Measurements from ENCODE around the gene LRCH3.
A peak's percentile ranks its signal among the peaks of the same experiment; 100 is the strongest.

Gene LRCH3

DNA sequence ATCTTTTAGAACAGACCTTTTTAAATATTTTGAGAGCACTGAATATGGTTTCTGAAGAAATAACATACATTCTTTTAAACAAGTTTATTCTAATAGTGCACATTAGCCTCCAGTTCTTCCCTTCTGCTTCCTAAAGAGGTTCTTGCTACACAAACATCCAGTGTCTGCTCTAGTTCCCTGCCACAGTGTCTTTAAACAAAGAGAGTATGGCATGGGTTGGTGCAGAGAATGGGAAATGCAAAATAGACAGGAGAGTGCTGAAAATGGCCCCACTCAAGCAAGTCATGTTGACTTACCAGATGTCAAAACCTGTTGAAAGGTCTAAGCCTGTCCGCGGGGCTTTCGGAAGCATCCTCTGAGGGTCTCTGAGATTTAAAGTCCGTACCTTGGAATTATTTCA is 86.8 kb downstream of the LRCH3 start:
- DNase-seq (ENCODE audit: low read depth), result no peak
- TF ChIP-seq, protein P1, sequence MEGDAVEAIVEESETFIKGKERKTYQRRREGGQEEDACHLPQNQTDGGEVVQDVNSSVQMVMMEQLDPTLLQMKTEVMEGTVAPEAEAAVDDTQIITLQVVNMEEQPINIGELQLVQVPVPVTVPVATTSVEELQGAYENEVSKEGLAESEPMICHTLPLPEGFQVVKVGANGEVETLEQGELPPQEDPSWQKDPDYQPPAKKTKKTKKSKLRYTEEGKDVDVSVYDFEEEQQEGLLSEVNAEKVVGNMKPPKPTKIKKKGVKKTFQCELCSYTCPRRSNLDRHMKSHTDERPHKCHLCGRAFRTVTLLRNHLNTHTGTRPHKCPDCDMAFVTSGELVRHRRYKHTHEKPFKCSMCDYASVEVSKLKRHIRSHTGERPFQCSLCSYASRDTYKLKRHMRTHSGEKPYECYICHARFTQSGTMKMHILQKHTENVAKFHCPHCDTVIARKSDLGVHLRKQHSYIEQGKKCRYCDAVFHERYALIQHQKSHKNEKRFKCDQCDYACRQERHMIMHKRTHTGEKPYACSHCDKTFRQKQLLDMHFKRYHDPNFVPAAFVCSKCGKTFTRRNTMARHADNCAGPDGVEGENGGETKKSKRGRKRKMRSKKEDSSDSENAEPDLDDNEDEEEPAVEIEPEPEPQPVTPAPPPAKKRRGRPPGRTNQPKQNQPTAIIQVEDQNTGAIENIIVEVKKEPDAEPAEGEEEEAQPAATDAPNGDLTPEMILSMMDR (IDR thresholded peaks at IDR 0.05; ENCODE audit: low read depth, low read length), result no peak
- TF ChIP-seq, protein P2, sequence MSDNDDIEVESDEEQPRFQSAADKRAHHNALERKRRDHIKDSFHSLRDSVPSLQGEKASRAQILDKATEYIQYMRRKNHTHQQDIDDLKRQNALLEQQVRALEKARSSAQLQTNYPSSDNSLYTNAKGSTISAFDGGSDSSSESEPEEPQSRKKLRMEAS (IDR thresholded peaks at IDR 0.05; ENCODE audit: low read depth, low read length), result no peak
- TF ChIP-seq MYC (IDR thresholded peaks at IDR 0.05; ENCODE audit: low read depth, low read length), result no peak
- TF ChIP-seq POLR2A (IDR thresholded peaks at IDR 0.05; ENCODE audit: extremely low read depth, insufficient read length), result no peak
- H3K4me3 ChIP-seq (ENCODE audit: low read depth, low read length), result no peak overlapping the region

DNA sequence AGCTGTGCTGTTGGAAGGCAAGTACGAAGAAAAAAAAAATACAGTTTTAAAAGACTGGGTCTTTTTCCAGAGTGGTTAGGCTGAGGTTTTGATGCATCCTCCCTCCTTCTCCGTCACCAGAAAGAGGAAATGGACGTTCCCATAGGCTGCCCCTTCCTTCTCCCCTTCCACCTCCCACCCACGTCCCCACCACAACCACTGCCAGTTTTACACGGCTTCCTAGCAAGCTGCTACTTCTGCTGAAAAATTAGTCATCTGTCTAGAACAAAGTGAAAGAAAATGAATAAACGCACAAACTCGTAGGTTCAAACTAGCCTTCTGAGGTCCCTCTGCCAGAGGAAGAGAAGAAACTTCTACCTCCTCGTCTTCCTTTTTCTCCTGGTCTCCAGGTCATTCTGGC is 87.4 kb downstream of the LRCH3 start:
- no peak overlapping the region for H3K4me3 ChIP-seq (ENCODE audit: low read depth, low read length)
- TF ChIP-seq, protein P1 (IDR thresholded peaks at IDR 0.05; ENCODE audit: low read depth, low read length), result no peak
- TF ChIP-seq, protein P2 (IDR thresholded peaks at IDR 0.05; ENCODE audit: low read depth, low read length), result no peak
- no peak for TF ChIP-seq POLR2A (IDR thresholded peaks at IDR 0.05; ENCODE audit: extremely low read depth, insufficient read length)
- no peak for TF ChIP-seq MYC (IDR thresholded peaks at IDR 0.05; ENCODE audit: low read depth, low read length)

DNA sequence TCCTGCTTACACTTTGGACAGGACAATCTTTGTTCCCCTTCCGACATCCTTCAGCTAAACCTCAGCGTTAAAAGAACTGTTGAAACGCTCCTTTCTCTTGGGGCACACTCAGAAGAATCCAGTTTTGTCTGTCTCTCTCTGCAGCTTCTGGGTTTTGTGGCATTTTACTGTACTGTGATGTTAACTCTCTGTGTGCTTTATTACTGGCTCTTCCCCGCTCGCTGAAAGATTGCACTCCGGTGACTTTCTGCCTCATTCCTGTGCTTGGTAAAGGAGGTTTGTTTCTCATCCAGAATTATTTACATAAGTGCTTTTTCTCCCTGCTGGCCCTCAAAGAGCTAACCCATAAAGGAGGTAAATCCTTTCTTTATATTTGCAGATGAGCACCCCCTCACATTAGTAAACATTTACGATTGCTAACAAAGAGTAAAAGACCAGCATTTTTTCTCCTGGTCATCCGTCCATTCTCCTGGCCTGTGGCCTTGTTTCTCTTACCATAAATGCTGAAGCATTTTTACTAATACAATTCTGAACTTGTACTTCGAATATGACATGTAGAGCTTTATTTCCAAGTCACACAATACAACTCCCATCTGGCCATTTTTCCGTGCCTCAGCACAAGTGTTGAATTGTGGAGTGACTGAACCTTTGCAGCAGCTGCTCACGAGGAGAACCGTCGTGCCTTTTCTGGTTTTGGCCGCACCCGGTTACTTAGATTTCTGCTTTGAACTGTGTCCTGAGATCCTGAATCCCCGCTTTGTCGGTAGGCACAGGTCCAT is 89.6 kb downstream of the LRCH3 start:
- no peak overlapping the region for H3K4me3 ChIP-seq (ENCODE audit: low read depth, low read length)
- no peak for TF ChIP-seq POLR2A (IDR thresholded peaks at IDR 0.05; ENCODE audit: extremely low read depth, insufficient read length)
- TF ChIP-seq, protein P2 (IDR thresholded peaks at IDR 0.05; ENCODE audit: low read depth, low read length), result no peak
- TF ChIP-seq MYC (IDR thresholded peaks at IDR 0.05; ENCODE audit: low read depth, low read length), result no peak
- TF ChIP-seq, protein P1 (IDR thresholded peaks at IDR 0.05; ENCODE audit: low read depth, low read length), result no peak
- DNase-seq (ENCODE audit: low read depth), result no peak

More for the DNA sequence above, 87.4 kb downstream of the LRCH3 start:
- DNase-seq (ENCODE audit: low read depth), result peak; percentile 90

DNA sequence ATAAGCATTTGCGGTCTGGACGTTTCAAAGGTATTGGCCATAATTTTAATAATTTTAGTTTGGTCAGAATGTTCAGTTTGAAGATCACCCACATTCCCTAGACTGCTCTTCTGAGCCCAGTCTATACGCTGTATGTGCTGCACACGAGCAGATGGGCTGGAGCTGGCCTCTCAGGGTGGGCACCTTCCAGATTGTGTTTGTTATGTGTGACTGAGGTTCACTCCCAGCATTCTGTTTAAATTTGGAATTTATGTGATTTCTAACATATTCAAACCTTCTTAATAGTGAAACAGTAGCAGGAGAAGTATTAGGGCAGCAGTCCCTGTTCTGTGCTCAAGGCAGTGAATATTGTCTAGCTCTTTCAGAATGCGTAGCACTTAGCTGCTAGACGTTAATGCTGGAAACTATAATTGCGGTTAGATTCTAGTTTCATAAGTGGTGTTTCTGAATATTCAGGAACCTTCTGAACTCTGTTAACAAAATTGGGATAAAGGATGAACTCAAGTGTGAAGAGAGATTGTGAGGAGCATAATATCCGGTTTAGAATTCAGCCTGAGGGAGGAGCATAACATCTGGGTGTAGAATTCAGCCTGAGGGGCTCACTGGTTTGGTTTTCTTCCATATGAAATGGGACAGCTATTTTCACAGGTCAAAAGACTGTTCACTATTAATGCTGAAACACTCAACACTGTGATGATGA is 90.4 kb downstream of the LRCH3 start:
- no peak overlapping the region for H3K4me3 ChIP-seq (ENCODE audit: low read depth, low read length)
- no peak for DNase-seq (ENCODE audit: low read depth)
- TF ChIP-seq, protein P2 (IDR thresholded peaks at IDR 0.05; ENCODE audit: low read depth, low read length), result no peak
- no peak for TF ChIP-seq POLR2A (IDR thresholded peaks at IDR 0.05; ENCODE audit: extremely low read depth, insufficient read length)
- TF ChIP-seq, protein P1 (IDR thresholded peaks at IDR 0.05; ENCODE audit: low read depth, low read length), result no peak
- TF ChIP-seq MYC (IDR thresholded peaks at IDR 0.05; ENCODE audit: low read depth, low read length), result no peak

DNA sequence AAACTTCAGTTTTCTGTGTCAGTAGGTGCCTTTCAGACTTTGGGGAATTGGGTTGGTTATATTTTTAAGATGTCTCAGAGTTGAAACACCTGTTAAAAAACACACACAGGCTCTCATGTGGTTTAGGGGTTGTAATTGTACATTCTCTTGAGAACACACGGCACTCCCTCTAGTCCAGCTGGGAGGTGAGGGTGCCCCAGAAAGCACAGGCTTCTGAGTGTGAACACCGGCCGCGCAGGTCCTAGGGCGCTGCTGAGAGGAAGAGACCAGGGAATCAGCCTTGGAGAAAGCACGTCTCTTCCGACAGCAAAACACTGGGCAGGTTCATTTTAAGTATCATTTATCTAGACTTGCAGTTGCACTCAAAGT is 90.9 kb downstream of the LRCH3 start:
- H3K4me3 ChIP-seq (ENCODE audit: low read depth, low read length), result no peak overlapping the region
- TF ChIP-seq MYC (IDR thresholded peaks at IDR 0.05; ENCODE audit: low read depth, low read length) (no peak), POLR2A (IDR thresholded peaks at IDR 0.05; ENCODE audit: extremely low read depth, insufficient read length) (no peak)
- TF ChIP-seq, protein P1 (IDR thresholded peaks at IDR 0.05; ENCODE audit: low read depth, low read length), result no peak
- TF ChIP-seq, protein P2 (IDR thresholded peaks at IDR 0.05; ENCODE audit: low read depth, low read length), result no peak
- no peak for DNase-seq (ENCODE audit: low read depth)
